GM18868 (cell line): ENCODE results near the gene QSER1.
"Not testable (repeated sequence)": the region's sequence is repeated elsewhere in the genome, so short reads cannot be mapped to it uniquely, and the experiment has no call there.

Experiments used
- ATAC-seq: cut with Tn5 transposase; IDR thresholded peaks from one replicate; pipeline ENCODE4 v1.9.1; 2021; ENCODE audit warnings: mild to moderate bottlenecking, moderate library complexity; ENCODE audit not compliant: unreplicated experiment

QSER1 gene

DNA sequence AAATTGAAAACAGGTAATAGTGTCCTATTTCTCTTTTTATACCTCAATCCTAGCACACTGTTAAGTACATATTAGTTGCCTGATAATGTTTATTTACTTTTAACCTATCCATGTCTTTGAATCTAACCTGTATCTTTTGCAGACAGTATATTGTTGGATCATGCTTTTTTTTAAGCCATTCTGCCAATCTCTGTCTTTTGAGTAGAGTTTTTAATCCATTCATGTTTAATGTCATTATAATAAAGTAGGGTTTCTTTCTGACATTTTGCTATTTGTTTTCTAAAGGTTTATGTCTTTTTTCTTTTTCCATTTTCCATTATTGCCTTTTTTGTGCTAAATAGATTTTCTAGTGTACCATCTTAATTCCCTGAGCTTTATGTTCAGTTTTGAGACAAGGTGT is 99.3 kb downstream of the QSER1 start:
- ATAC-seq, result no peak

DNA sequence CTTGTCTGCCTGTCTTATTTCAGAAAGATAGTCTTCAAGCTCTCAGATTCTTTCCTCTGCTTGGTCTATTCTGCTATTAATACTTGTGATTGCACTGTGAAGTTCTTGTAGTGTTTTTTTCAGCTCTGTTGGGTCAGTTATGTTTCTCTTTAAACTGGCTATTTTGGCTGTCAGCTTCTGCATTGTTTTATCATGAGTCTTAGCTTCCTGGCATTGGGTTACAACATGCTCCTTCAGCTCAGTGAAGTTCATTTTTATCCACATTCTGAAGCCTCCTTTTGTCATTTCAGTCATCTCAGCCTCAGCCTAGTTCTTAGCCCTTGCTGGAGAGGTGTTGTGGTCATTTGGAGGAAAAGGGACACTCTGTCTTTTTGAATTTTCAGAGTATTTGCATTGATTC is 107.6 kb downstream of the QSER1 start:
- ATAC-seq, result no peak

DNA sequence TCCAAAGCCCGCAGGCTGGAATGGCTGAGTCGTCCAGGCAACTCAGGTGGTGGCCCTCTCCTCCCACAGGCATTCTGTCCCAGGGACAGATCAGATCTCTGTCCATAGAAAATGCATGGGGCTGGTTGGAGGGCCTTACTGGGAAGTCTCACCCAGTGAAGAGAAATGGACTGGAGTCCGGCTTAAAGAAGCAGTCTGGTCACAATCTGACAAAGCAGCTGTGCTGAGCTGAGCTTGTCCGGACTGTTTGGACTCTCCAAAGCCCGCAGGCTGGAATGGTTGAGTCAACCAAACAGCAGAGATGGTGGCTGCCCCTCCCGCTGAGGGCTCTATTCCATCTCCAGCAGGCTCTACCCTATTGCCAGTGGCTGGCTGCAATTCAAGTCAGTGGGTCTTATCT is 108.7 kb downstream of the QSER1 start:
- no peak for ATAC-seq

DNA sequence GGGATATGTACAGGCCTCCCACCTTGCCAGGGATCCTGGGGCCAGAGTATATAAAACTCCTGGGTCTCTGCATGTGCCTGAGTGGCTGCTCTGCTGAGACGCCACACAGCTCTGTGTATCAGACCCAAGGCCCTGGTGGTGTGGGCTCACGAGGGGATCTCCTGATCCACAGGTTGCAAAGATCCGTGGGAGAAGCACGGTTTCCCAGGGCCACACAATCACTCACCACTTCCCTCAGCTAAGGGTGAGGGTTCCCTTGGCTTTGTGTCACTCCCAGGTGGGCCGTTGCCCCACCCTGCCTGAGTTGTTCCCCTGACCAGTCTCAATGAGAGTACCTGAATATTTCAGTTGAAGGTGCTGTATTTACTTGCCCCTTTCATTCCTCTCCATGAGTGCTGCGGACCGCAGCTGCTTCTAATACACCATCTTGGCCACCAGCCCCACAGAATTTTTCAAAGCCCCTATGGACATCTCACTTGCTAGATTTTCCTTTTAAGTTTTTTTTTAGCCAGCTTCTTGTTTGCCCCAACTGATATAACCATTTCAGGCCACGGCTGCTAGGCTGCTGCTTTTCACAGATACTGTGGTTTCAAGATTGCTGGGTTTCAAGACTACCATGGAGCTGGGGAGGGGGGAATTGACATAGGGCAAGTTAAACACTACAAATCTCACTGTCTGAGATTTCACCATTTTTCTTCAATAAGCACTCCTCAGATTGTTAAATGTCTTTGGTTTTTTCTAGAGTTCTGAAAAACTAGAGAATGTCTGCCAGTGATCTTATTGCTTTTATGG is 109.3 kb downstream of the QSER1 start:
- no peak for ATAC-seq

DNA sequence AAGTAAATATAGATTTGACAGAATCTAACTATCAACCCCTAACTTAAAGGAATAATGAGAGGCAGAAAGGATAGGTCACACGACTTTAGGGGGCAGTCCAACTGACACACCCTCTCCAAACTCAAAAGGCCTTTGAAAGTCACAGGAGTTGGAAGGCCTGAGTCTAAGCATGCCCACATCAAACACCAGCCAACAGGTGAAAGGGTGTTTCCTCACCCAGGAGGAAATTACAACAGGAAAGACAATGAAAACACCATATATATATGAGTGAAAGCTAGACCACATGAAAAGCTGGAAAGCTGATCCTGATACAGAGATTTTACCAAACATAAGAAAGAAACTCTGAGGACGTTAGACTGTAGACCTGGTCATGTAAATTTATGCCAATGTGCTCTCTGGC is 112.6 kb downstream of the QSER1 start:
- ATAC-seq, result no peak

DNA sequence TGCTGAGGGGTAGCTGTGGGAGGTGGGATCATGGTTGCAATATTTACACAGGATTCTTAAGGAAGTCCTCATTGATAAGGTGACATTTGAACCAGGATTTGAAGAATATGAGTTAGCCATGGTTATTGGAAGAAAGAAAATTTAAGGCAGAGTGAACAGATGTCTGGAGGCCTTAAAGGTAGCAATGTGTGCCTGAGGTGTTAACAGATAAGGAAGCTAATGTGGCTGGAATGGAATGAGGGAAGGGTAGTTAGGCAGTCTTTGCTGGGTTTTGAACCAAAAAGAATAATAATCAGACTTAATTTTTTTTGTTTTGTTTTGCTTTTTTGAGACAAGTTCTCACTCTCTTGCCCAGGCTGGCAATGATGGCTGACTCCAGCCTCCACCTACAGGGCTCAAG is 113.4 kb downstream of the QSER1 start:
- no peak for ATAC-seq

DNA sequence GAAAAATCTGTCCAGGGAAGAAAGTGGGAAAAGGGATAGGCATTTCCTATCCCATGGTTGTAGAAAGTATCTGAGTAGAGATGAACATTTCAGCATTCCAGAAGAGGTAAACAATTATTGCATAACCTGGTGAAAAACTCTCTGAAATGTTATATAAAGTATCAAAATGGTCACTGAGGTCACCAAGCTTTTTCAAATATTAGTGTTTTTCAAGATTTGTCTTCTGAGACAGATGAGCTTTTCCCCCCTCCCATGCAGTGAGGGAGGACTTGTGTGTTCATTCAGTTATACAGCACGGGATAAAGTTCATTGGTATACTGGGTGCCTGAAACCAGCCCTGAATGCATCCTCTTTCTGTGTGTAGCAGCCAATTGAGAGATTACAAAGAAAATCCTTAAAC is 121.1 kb downstream of the QSER1 start:
- ATAC-seq, result no peak

- ATAC-seq, result peak; percentile 59
Measured at GRCh38 chr11:33015621-33016551, 123.3 kb downstream of the QSER1 start, which contains the start of gene DEPDC7. TSS of gene DEPDC7 (plus strand) at chr11:33015878. CDS start at chr11:33015956, 78 bp downstream.

DNA sequence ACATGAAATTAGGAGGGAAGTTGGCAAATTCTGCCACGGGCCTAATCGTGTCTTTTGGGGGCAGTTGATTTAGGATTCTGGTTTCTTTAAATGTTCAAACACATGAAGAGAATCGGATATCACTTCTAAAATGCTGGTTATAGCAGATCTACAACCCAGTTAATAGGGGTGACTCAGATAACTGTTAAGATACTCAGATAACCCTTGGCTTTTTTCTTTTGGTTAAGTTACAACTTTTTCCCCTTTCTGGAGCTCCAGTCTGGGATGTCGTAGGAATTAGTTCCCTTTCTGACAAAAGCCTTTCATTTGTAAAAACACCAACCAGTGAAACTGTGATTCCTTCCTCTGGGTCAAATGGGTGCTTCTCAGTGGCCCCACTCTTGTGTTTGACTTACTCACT is 124.0 kb downstream of the QSER1 start:
- no peak for ATAC-seq

- ATAC-seq, result no peak
Measured at GRCh38 chr11:33017478-33017877, 124.9 kb downstream of the QSER1 start.

DNA sequence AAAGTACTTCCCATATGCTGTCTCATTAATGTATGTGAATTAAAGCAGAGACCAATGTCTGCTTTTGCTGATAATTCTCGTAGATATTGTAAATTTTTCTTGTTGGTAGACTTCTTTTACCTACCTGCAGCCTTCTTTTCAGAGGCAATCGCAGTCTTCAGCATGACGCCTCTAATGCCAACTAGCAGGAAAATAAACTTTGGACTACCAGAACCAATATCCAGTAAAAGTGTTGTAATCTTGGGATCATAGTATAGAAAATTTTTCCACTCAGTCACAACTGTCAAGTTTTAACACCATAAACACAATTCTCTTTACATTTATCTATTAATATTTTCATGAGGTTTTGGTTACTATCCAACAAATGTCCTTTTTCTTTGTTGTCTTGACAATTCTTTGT is 125.4 kb downstream of the QSER1 start:
- ATAC-seq, result no peak

DNA sequence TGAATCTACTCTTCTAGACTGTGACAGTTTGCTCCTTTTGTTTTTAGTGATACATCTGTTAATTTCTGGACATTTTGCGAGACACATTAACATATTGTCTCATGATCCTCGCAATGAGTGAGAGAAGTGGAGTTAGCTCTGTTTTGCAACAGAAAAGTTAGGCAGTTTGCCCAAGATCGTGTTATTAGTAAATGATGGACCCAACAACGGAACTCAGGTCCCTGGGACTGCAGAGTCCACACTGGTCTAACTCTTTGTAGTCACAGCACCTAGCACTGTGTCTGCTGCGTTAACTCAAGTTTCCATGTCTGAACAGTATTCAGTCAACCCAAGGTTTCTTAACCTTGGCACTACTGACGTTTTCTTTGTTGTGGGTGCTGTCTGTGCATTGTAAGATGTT is 126.2 kb downstream of the QSER1 start:
- no peak for ATAC-seq

- no peak for ATAC-seq
Measured at GRCh38 chr11:33021501-33021900, 128.9 kb downstream of the QSER1 start.

- ATAC-seq, result no peak
Measured at GRCh38 chr11:33021937-33022336, 129.3 kb downstream of the QSER1 start.

GRCh38 chr11:33025339-33025722 is 132.7 kb downstream of the QSER1 start:
- no peak for ATAC-seq

DNA sequence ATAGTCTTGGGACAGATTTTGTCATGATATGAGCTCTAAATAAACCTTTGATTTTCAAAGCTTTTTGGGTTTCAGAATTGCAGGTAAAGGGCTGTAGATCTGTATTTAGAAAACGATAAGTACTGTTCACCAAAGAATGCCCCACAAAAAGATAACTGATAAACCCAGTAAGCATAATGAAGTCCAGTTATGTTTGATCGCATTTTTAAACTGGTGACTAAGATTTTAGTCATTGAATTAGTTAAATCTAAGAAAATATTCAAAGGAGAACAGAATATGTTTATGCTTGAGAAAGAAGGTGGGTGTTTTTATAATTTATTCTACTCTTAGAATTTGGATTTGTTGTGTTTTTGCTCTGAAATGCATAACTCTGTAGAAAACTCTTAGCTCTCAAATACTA is 134.6 kb downstream of the QSER1 start:
- ATAC-seq, result no peak

GRCh38 chr11:33027846-33028536 is 135.4 kb downstream of the QSER1 start:
- ATAC-seq, result no peak

- ATAC-seq, result no peak
Measured at GRCh38 chr11:33028537-33028914, 135.9 kb downstream of the QSER1 start.

DNA sequence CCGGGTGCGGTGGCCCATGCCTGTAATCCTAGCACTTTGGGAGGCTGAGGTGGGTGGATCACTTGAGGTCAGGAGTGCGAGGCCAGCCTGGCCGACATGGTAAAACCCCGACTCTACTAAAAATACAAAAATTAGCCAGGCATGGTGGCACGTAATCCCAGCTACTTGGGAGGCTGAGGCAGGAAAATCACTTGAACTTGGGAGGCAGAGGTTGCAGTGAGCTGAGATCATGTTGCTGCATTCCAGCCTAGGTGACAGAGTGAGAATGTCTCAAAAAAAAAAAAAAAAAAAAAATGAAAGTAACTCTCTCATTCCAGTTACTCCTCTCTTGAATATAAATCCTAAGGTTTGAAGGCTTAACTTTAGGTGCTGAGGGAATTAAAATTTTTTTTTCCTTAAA is 136.6 kb downstream of the QSER1 start:
- not testable (repeated sequence) for ATAC-seq
